Measurements from ENCODE around the gene MLST8.

Gene MLST8

GRCh38 chr16:2173366-2173765 lies 31.9 kb upstream of the MLST8 start:
- DNase-seq (ENCODE audit: low spot score), result no peak

DNA sequence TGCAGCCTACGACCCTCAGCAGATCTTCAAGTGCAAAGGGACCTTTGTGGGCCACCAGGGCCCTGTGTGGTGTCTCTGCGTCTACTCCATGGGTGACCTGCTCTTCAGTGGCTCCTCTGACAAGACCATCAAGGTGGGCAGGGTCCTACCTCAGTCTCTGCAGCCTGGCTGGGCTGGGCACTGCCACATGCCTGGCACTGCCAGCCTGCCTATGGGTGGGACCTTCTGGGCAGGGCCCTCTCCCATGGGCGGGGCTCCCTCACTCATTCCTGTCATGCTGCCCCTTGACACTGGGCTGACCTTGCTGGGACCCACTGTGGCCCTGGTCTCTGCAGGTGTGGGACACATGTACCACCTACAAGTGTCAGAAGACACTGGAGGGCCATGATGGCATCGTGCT lies 31.3 kb upstream of the MLST8 start:
- no peak for DNase-seq (ENCODE audit: low spot score)

GRCh38 chr16:2174396-2175131 lies 30.7 kb upstream of the MLST8 start:
- DNase-seq (ENCODE audit: low spot score), result no peak

DNA sequence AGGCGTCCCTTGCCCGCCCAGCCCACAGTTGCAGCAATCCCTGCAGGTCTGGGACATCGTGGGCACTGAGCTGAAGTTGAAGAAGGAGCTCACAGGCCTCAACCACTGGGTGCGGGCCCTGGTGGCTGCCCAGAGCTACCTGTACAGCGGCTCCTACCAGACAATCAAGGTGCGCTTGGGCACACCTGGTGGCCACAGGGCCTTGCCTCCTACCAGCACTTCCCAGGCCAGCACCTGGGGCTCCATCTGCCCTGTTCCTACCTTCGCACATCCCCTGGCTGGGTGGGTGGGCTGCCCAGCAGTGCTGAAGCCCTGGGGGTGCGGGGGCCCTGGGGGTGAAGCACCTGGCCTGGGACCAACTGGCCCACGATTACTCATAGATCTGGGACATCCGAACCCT lies 29.8 kb upstream of the MLST8 start:
- no peak for DNase-seq (ENCODE audit: low spot score)

GRCh38 chr16:2176047-2176446 lies 29.2 kb upstream of the MLST8 start:
- DNase-seq (ENCODE audit: low spot score), result no peak

DNA sequence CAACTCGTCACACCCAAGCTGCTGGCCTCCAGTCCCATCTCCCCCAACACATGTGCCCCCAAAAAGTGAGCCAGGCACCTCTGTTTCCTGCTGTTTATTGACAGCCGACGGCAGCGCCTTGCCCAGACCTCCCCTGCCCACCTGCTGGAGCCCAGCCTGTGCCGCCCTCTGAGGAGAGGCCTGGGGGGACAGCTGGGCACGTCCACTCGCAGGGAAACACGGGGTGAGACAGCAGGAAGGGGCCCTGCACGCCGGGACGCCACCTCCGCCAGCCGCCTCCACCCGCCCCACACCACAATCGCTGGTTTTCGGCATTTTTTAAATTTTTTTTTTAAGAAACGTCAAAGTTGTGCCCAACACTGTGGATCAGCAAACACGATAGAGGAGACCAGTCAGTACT lies 28.2 kb upstream of the MLST8 start:
- DNase-seq (ENCODE audit: low spot score), result no peak

DNA sequence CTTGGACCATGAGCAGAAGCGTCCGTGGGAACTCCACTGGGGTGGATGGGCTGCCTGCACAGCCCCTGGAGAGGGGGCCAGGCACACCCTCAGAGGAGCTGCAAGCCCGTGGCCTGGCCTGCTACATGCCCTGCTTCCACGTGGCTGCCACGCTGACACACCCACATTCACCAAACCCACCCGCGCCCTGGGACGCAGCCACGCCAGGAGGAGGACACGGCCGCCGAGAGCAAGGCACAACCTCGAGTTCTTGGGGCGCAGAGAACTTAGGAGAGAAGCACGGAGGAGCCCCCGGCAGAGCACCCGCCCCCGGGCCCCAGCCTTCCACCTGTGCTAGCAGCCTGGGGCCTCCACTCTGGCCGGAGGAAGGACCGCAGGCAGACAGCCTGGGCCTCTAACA lies 27.7 kb upstream of the MLST8 start:
- DNase-seq (ENCODE audit: low spot score), result no peak

DNA sequence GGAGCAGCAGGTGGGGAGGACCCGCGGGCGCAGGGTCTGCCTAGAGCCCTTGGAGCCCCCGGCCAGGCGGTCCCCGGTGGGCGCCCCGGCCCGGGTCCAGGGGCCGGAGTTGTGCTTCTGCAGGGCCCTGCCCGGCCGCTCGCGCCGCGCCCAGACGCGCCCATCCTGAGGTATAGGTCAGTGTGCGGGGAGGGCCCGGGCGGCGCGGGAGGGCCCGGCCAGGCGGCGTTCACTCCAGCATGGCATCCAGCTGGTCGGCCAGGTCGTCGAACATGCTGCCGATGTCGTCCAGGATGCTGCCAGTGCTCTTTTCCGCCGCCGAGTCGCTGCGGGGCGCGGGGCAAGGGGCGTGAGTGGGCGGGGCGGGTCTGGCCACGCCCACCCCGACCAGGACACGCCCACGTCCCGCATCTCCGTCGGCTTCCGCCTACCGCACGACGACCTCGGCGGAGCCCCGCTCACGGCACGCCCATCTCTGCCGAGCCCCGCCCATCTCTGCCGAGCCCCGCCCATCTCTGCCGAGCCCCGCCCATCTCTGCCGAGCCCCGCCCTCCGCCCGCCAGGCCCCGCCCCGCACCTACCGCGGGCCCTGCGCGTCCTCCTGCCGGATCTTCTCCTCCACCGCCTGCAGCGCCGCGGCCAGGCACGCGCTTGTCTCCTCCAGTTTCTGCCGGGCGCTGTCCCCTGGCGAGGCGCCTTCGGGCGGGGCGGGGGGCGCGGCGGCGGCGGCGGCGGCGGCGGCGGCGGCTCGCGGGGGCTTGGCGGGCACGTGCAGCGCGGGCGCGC lies 26.7 kb upstream of the MLST8 start:
- DNase-seq (ENCODE audit: low spot score), result no peak

GRCh38 chr16:2179107-2179501 lies 26.1 kb upstream of the MLST8 start:
- no peak for DNase-seq (ENCODE audit: low spot score)

DNA sequence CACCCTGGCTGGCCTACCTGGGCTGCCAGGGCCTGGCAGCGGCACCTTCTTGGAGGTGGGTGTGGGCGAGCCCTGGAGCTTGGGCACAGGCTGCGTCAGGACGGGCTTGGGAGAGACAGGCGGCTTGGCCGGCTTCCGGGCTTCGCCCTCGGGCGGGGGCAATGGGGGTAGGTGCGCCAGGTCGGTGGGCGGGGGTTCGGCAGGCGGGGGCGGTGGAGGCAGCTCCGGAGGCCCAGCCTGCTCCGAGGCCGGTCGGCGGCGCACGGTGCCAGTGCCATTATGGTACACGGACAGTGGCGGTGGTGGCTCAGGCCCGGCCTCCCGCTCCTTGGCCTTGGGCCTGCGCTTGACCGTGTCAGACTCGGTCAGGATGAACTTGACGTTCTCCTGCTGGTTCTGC lies 25.7 kb upstream of the MLST8 start:
- DNase-seq (ENCODE audit: low spot score), result no peak

- DNase-seq (ENCODE audit: low spot score), result no peak
Observed at GRCh38 chr16:2180461-2180860, 24.8 kb upstream of the MLST8 start.

DNA sequence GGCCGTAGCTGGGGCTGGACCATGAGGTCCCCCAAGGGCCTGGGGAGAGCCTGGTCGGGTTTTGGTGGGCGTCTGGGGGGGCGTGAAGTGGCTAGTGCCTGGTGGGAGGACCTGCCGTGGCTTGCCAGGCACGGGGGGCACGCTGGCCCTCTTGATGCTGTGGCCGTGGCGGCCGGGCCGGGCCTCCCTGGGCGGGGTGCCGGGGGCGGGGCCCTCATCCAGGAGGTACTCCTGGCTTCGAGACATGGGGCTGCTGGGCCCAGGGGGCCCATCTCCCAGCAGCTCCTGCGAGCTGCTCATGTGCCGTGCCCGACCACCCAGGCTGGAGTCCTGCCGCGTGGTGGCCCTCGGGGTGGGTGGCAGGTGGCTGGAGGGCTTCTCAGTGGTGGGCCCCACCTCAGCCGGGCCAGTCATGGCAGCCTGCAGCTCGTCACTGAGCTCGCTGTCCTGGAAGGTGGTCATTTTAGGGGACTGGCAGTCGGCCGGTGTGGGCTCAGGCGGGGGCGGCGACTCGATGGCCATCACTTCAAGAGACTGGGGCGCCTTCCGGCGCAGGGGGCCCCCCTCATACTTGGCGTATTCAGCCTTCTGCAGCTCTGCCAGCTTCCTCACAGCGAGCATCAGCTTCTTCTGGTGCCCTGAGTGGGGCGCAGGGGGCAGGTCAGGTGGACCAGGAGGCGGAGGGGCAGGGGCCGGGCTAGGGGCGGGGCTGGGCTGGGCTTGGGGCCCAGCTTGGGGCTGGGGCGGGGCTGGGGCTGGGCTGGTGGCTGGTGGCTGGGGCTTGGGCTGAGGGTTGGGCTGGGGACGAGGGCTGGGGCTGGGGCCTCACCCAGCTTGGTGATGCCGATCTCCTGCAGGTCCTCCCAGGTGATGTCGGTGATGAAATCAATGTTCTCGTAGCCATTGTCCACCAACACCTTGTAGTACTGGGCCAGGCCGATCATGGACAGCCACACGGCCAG lies 24.0 kb upstream of the MLST8 start:
- DNase-seq (ENCODE audit: low spot score), result no peak

DNA sequence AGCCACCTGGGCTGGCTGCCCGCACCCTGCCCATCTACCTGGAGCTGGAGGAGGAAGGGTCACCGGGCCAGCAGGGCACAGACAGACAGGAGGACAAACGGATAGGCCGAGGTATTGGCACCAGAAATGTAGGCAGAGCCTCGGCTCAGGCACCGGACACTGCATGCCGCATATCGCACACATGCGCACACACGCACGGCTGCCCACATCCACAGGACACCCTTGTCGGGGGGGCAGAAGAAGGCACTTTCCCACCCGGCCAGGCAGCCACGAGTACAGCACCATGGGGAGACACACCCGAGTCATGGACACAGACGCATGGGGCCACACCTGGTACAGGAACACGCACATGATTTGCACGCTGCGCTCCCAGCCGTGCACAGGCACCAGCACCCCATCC lies 23.3 kb upstream of the MLST8 start:
- no peak for DNase-seq (ENCODE audit: low spot score)

DNA sequence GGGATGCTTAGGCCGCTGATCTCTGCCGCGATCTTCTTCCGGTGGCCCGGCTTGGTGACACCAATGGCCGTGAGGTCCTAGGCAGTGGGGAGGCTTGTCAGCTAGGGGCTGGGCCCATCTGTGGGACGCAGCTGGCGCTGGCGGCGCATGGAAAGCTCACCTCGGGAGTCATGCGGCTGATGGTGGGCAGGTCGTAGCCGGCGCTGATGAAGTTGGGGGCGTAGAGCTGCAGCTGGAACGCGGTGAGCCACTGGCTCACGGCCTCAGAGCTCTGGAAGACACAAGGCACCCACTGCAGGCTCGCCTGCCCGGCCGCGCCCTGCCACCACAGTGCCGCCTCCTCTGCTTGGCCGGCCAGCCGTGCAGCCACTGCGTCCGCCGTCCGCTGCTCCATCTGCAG lies 21.6 kb upstream of the MLST8 start:
- DNase-seq (ENCODE audit: low spot score), result no peak

DNA sequence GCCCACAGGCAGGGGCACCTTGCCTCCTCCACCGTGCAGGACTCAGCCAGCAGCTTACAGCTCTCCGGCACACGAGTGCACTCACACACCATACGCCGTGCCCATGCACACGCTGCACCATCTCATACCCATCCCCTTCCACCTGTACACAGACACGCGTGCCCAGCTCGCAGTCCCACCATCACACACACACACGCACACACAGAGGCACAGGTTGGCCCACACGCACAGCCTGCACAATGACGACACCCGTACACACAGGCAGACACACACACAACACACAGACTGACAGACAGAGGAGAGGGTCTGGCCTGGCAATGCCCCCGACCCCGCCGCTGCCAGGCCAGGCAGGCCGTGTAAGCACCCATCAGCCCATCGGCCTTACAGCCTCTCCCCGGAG lies 20.9 kb upstream of the MLST8 start:
- DNase-seq (ENCODE audit: low spot score), result no peak

DNA sequence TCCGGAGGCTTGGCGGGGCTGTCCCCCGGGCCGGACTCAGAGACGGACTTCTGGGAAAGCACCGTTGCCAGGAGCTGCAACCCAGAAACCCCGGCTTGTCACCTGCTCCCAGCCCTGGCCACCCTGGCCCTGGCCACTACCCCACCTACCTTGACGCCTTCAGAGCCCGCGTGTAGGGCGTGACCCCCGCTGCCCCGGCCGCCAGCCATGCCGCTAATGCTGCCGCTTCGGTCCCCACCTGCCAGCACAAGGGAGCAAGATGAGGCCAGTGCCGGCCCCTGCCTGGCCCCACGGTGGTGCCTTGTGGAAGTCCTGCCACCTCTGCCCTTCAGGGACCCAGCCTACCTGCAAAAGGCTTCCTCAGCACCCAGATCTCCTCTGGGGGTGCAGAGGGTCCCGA lies 20.3 kb upstream of the MLST8 start:
- DNase-seq (ENCODE audit: low spot score), result no peak

DNA sequence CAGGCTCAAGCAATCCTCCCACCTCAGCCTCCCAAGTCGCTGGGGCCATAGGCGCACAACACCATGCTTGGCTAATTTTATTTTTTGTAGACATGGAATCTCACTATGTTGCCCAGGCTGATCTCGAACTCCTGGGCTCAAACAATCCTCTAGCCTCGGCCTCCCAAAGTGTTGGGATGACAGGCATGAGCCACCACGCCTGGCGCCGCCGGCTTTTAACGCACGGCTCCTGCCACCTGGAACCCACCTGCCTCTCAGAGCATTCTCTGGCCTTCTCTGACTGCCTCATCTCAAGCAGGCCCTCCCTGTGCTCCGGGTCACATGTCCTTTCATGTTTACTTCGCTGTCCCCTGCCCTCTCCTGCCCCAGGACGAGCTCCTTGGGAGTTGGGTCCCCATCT lies 19.2 kb upstream of the MLST8 start:
- no peak for DNase-seq (ENCODE audit: low spot score)

DNA sequence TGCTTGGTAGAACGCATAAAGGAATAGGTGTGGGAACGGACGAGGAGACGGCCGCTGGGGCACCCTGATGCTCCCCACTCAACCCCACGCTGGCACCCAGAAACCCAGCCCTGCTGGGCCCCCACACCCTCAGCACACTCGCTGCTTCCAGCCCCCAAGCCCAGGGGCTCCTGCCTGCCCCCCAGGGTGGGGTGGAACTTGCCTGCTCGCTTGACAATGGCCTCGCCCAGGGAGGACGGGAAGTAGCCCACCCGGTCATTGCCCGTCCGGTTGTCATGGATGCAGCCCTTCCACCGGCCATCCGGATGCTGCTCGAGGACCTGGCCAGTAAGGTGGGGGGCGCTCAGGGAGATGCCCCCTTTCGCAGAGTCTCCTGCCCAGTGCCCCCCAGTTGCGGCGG lies 18.7 kb upstream of the MLST8 start:
- DNase-seq (ENCODE audit: low spot score), result no peak

GRCh38 chr16:2187212-2187611 lies 18.0 kb upstream of the MLST8 start:
- DNase-seq (ENCODE audit: low spot score), result no peak

DNA sequence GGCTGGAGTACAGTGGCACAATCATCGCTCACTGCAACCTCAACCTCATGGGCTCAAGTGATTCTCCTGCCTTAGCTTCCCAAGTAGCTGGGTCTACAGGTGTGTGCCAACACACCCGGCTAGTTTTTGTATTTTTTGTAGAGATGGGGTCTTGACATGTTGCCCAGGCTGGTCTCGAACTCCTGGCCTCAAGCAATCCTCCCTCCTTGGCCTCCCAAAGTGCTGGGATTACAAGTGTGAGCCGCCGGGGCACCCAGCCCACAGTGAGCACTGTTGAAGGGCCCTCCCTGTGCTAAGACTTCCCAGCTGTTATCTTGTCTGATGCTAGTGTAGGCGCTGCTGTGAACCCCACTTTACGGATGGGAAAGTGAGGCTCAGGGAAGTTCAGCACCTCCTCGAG lies 16.9 kb upstream of the MLST8 start:
- DNase-seq (ENCODE audit: low spot score), result no peak

- no peak for DNase-seq (ENCODE audit: low spot score)
Observed at GRCh38 chr16:2189252-2189893, 15.9 kb upstream of the MLST8 start.

DNA sequence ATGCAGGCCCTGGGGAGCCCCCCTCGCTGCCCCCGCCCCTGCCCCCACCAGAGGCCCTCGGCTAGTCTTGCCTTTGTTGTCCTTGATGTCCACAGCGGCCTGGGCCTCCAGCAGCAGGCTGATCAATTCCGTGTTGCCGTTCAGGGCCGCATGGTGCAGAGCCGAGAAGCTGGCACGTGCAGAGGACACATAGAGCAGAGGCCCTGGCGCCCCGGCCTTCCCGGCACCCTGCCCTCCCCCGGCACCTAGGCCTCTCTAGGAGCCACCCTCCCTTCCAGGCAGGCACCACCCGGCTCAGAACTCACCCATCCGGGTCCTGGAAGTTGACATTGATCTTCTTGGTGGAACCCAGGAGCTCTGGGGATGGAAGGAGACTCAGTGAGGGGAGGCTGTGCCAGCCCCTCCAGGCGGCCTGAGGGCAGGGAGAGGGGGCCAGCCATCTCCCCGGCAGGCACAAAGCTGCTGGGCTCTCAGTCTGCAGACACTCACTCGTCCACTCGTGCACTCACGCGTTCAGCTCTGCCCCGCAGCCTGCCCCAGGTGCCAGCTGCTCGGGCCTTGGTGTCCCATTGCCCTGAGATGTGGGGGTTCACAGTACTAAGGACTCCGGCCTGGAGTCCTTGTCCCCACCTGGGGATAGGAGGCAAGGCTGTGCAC lies 15.1 kb upstream of the MLST8 start:
- DNase-seq (ENCODE audit: low spot score), result no peak

Data from CD4-positive, alpha-beta T cell treated with Interleukin-6 at 100 ng/mL for 8 hours (primary cell).